ENCODE results near the gene TMEM51. TPM values are rescaled to one million over a fixed set of nuclear protein-coding genes. Genes with fewer than 3 reads are reported as not detected.

TMEM51 gene
- total and polyA plus RNA-seq, 2 of the 13 experiments (the other 11 are each of a cell fraction or from before 2014, with no cell fraction given), result 12.2 to 22.3 TPM

DNA sequence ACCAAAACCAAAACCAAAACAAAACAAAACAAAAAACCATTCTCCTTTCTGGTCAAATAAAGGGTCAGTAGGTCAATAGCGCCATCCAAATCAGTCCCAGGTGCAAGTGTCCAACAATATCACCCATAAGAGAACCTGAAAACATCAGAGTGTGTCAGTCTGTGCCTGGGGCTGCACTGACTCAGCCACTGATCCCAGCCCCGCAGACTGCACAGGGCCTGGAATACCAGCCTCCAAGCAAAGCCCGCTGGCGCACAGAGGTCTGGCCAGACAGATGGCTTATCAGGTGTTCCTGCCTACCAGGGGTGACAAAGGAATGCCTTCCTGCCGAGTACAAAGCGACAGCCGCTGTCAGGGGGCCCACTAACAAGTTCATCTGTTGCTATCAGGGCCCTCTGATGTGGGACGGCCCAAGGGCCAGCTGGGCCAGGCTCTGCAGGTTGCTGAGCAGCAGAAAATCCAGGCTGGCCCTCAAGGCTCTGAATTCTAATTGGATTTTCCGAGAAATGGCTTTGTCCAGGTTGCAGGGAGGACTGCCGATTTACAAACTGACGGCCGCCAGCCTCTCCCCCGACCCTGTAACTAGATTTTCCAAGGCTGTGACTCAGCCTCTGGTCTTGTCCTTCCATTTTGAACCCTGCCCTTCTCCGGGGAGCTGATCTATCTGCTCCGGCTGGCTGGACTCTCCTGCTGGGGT lies 13.7 kb upstream of the TMEM51 start (continued):
- TF ChIP-seq ZNF350 (CRISPR knock-in tag; IDR thresholded peaks at IDR 0.05; ENCODE audit: borderline replicate concordance, low read depth) (peak; percentile 43; the same call in 1 of the 2 replicates), NR2F6 (IDR thresholded peaks at IDR 0.05) (peak; percentile 67), NR2F6 (CRISPR knock-in tag; IDR thresholded peaks at IDR 0.05) (peak; percentile 69), ZNF446 (CRISPR knock-in tag; IDR thresholded peaks at IDR 0.05) (no peak), SETDB1 (CRISPR knock-in tag; IDR thresholded peaks at IDR 0.05; ENCODE audit: borderline replicate concordance) (no peak), ZNF224 (CRISPR knock-in tag; IDR thresholded peaks at IDR 0.05) (no peak), FOXJ3 (CRISPR knock-in tag; IDR thresholded peaks at IDR 0.05; ENCODE audit: borderline replicate concordance) (no peak), ZNF432 (CRISPR knock-in tag; IDR thresholded peaks at IDR 0.05; ENCODE audit: borderline replicate concordance) (no peak), HNF4G (IDR thresholded peaks at IDR 0.05; ENCODE audit: borderline replicate concordance, low read depth, low read length) (peak; percentile 38; the same call in 1 of the 2 replicates), HNF4G (CRISPR knock-in tag; IDR thresholded peaks at IDR 0.05; ENCODE audit: borderline replicate concordance, low read depth) (no peak), ZFP36L1 (CRISPR knock-in tag; IDR thresholded peaks at IDR 0.05) (no peak), EP300 (IDR thresholded peaks at IDR 0.05; ENCODE audit: low read depth in 2 of 2, low read length in 2 of 2) (peak; percentile 58 to 77; a peak in 3 of 4 replicates), EP300 (CRISPR knock-in tag; IDR thresholded peaks at IDR 0.05; ENCODE audit: borderline replicate concordance) (peak; percentile 77; the same call in 1 of the 2 replicates), ZNF557 (CRISPR knock-in tag; IDR thresholded peaks at IDR 0.05) (no peak), SOX6 (IDR thresholded peaks at IDR 0.05) (no peak), SOX6 (CRISPR knock-in tag; IDR thresholded peaks at IDR 0.05) (peak; percentile 96), ZNF614 (CRISPR knock-in tag; IDR thresholded peaks at IDR 0.05; ENCODE audit: borderline replicate concordance) (no peak), PHF20 (CRISPR knock-in tag; IDR thresholded peaks at IDR 0.05) (no peak)
- TF ChIP-seq, protein P1, sequence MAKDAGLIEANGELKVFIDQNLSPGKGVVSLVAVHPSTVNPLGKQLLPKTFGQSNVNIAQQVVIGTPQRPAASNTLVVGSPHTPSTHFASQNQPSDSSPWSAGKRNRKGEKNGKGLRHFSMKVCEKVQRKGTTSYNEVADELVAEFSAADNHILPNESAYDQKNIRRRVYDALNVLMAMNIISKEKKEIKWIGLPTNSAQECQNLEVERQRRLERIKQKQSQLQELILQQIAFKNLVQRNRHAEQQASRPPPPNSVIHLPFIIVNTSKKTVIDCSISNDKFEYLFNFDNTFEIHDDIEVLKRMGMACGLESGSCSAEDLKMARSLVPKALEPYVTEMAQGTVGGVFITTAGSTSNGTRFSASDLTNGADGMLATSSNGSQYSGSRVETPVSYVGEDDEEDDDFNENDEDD (CRISPR knock-in tag; IDR thresholded peaks at IDR 0.05; ENCODE audit: borderline replicate concordance), result no peak
- TF ChIP-seq, protein P2, sequence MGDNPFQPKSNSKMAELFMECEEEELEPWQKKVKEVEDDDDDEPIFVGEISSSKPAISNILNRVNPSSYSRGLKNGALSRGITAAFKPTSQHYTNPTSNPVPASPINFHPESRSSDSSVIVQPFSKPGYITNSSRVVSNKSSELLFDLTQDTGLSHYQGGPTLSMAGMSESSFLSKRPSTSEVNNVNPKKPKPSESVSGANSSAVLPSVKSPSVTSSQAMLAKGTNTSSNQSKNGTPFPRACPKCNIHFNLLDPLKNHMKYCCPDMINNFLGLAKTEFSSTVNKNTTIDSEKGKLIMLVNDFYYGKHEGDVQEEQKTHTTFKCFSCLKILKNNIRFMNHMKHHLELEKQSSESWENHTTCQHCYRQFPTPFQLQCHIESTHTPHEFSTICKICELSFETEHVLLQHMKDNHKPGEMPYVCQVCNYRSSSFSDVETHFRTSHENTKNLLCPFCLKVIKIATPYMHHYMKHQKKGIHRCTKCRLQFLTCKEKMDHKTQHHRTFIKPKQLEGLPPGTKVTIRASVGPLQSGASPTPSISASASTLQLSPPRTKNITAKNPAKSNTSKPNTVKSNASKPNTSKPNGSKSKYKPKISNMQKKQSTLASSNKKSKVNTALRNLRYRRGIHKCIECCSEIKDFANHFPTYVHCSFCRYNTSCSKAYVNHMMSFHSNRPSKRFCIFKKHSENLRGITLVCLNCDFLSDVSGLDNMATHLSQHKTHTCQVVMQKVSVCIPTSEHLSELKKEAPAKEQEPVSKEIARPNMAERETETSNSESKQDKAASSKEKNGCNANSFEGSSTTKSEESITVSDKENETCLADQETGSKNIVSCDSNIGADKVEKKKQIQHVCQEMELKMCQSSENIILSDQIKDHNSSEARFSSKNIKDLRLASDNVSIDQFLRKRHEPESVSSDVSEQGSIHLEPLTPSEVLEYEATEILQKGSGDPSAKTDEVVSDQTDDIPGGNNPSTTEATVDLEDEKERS (CRISPR knock-in tag; IDR thresholded peaks at IDR 0.05), result no peak
- TF ChIP-seq, protein P3, sequence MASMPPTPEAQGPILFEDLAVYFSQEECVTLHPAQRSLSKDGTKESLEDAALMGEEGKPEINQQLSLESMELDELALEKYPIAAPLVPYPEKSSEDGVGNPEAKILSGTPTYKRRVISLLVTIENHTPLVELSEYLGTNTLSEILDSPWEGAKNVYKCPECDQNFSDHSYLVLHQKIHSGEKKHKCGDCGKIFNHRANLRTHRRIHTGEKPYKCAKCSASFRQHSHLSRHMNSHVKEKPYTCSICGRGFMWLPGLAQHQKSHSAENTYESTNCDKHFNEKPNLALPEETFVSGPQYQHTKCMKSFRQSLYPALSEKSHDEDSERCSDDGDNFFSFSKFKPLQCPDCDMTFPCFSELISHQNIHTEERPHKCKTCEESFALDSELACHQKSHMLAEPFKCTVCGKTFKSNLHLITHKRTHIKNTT (CRISPR knock-in tag; IDR thresholded peaks at IDR 0.05), result no peak
- TF ChIP-seq, protein P4, sequence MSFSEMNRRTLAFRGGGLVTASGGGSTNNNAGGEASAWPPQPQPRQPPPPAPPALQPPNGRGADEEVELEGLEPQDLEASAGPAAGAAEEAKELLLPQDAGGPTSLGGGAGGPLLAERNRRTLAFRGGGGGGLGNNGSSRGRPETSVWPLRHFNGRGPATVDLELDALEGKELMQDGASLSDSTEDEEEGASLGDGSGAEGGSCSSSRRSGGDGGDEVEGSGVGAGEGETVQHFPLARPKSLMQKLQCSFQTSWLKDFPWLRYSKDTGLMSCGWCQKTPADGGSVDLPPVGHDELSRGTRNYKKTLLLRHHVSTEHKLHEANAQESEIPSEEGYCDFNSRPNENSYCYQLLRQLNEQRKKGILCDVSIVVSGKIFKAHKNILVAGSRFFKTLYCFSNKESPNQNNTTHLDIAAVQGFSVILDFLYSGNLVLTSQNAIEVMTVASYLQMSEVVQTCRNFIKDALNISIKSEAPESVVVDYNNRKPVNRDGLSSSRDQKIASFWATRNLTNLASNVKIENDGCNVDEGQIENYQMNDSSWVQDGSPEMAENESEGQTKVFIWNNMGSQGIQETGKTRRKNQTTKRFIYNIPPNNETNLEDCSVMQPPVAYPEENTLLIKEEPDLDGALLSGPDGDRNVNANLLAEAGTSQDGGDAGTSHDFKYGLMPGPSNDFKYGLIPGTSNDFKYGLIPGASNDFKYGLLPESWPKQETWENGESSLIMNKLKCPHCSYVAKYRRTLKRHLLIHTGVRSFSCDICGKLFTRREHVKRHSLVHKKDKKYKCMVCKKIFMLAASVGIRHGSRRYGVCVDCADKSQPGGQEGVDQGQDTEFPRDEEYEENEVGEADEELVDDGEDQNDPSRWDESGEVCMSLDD (CRISPR knock-in tag; IDR thresholded peaks at IDR 0.05; ENCODE audit: borderline replicate concordance), result no peak
